Fibroblast of lung (primary cell): ENCODE measurements around the gene DNASE2B. TPM values are rescaled to one million over a fixed set of nuclear protein-coding genes. Genes with fewer than 3 reads are reported as not detected.

Experiments used
- DNase-seq, 2 donors: peaks; one replicate each; pipeline versions ENCODE4 v3.0.0 to v3.0.0-alpha.2; 2010; ENCODE audit warnings: low read depth in 2 of 2
- H2AFZ ChIP-seq: 2 replicates; pipeline ENCODE4 v1.5.1; 2012; ENCODE audit warnings: low read length, control low read depth, inconsistent platforms
- H3K27ac ChIP-seq: 2 replicates; pipeline ENCODE4 v1.5.1; 2011; ENCODE audit warnings: low read length, control low read depth; ENCODE audit not compliant: insufficient read depth
- H3K27me3 ChIP-seq: 2 replicates; pipeline ENCODE4 v1.5.1; 2011; ENCODE audit warnings: mild to moderate bottlenecking, low read length; ENCODE audit not compliant: control insufficient read depth, insufficient read depth
- H3K36me3 ChIP-seq: 2 replicates; pipeline ENCODE4 v1.5.1; 2011; ENCODE audit warnings: low read length; ENCODE audit not compliant: control insufficient read depth, insufficient read depth
- H3K4me1 ChIP-seq: 2 replicates; pipeline ENCODE4 v1.5.1; 2011; ENCODE audit warnings: low read length; ENCODE audit not compliant: control insufficient read depth, insufficient read depth; ENCODE audit errors: extremely low read depth
- H3K4me2 ChIP-seq: 2 replicates; pipeline ENCODE4 v1.5.1; 2011; ENCODE audit warnings: low read length, control low read depth; ENCODE audit not compliant: insufficient read depth; ENCODE audit errors: extremely low read depth
- H3K4me3 ChIP-seq, 4 experiments: fragments of 200-600 bp in 1 of 4; sonication (generic) in 1 of 4; replicated peaks in 1 of 4; 2 replicates each; pipeline ENCODE4 v1.5.1; 2011 to 2016; ENCODE audit warnings: low read length in 4 of 4, low read depth in 3 of 4, mild to moderate bottlenecking in 3 of 4, control low read depth in 2 of 4, inconsistent platforms in 1 of 4, mixed read lengths in 1 of 4; ENCODE audit not compliant: insufficient read depth in 1 of 4; ENCODE audit errors: control extremely low read depth in 1 of 4
- H3K79me2 ChIP-seq: 2 replicates; pipeline ENCODE4 v1.5.1; 2012; ENCODE audit warnings: mild to moderate bottlenecking, low read length, inconsistent platforms; ENCODE audit not compliant: control insufficient read depth, insufficient read depth
- H3K9ac ChIP-seq: 2 replicates; pipeline ENCODE4 v1.5.1; 2011; ENCODE audit warnings: mild to moderate bottlenecking, low read length, control low read depth; ENCODE audit not compliant: insufficient read depth
- H3K9me3 ChIP-seq: 2 replicates; pipeline ENCODE4 v1.5.1; 2012; ENCODE audit warnings: low read depth, low read length; ENCODE audit not compliant: control insufficient read depth, insufficient read depth
- H4K20me1 ChIP-seq: 2 replicates; pipeline ENCODE4 v1.5.1; 2011; ENCODE audit warnings: low read length; ENCODE audit not compliant: control insufficient read depth, insufficient read depth; ENCODE audit errors: extremely low read depth
- EZH2 ChIP-seq: IDR thresholded peaks from 2 replicates; pipeline ENCODE4 v1.5.1; 2012; ENCODE audit warnings: low read length, control low read depth, mild to moderate bottlenecking; ENCODE audit errors: missing control alignments
- polyA plus RNA-seq, 2 donors: library from polyadenylated mRNA; depleted of rRNA in 1 of 2; stranded (reverse) in 1 of 2; unstranded in 1 of 2; fragments of >200 nt; gene quantifications; 2 replicates each; pipeline ENCODE4 v1.2.1, GENCODE V29; 2011 to 2012; ENCODE audit warnings: missing spikeins in 1 of 2
- total RNA-seq: library from RNA; depleted of rRNA; stranded (reverse); fragments of >200 nt; gene quantifications from 2 replicates; pipeline ENCODE4 v1.2.1, GENCODE V29; 2014
- TF ChIP-seq, protein P1 (sequence below), 2 donors: IDR thresholded peaks in 1 of 2; conservative IDR thresholded peaks in 1 of 2; 1 replicate in 1 of 2; 2 replicates in 1 of 2; pipeline ENCODE4 v1.5.1; 2011 to 2012; ENCODE audit warnings: low read length in 2 of 2, control low read depth in 1 of 2, inconsistent platforms in 1 of 2, low read depth in 1 of 2, mild to moderate bottlenecking in 1 of 2

DNASE2B gene
- total and polyA plus RNA-seq, 2 donors (not counting 1 experiment from before 2014, with no cell fraction given), result not detected

- Histone ChIP-seq H3K4me1 (no peaks in the 10 kb centered on the region), H3K4me2 (no peak overlapping the region), H2AFZ (no peak overlapping the region), H4K20me1 (no peaks in the 10 kb centered on the region), H3K36me3 (no peaks in the 10 kb centered on the region), H3K79me2 (no peaks in the 10 kb centered on the region), H3K9me3 (no peaks in the 10 kb centered on the region), H3K4me3 (no peak overlapping the region), H3K27ac (no peak overlapping the region), H3K27me3 (no peaks in the 10 kb centered on the region), H3K9ac (no peak overlapping the region)
- TF ChIP-seq, protein P1, sequence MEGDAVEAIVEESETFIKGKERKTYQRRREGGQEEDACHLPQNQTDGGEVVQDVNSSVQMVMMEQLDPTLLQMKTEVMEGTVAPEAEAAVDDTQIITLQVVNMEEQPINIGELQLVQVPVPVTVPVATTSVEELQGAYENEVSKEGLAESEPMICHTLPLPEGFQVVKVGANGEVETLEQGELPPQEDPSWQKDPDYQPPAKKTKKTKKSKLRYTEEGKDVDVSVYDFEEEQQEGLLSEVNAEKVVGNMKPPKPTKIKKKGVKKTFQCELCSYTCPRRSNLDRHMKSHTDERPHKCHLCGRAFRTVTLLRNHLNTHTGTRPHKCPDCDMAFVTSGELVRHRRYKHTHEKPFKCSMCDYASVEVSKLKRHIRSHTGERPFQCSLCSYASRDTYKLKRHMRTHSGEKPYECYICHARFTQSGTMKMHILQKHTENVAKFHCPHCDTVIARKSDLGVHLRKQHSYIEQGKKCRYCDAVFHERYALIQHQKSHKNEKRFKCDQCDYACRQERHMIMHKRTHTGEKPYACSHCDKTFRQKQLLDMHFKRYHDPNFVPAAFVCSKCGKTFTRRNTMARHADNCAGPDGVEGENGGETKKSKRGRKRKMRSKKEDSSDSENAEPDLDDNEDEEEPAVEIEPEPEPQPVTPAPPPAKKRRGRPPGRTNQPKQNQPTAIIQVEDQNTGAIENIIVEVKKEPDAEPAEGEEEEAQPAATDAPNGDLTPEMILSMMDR (conservative IDR thresholded peaks at IDR 0.05 in 1 of 2, IDR thresholded peaks at IDR 0.05 in 1 of 2; ENCODE audit: low read depth in 1 of 2, low read length in 2 of 2), result no peak
- no peak for TF ChIP-seq EZH2
- peak in 1 of 2 donors; percentile 65 for DNase-seq
Measured at GRCh38 chr1:84427250-84428188, 29.2 kb downstream of the DNASE2B start.

DNA sequence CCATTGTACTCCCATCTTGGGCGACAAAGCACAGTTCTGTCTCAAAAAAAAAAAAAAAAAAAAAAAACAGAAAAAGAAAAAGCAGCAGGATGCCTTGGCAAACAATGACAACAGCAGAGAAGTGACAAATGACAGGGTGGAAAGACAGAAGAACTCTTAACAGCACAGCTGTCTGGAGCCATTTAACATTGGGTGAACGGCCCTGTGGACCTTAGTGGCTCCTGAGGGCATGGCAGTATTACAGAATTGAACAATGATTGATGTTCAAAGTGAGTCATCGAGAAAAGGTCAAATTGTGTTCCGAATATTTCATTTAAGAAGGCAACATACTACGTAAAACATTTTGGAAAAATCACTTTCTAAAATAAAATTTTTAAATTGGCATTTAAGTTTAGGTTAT, 30.0 kb downstream of the DNASE2B start:
- Histone ChIP-seq H3K9me3 (no peaks in the 10 kb centered on the region), H3K9ac (no peak overlapping the region), H4K20me1 (no peaks in the 10 kb centered on the region), H3K4me2 (no peak overlapping the region), H3K79me2 (no peaks in the 10 kb centered on the region), H3K4me3 (no peak overlapping the region), H3K27ac (no peak overlapping the region), H3K27me3 (no peaks in the 10 kb centered on the region), H3K36me3 (no peaks in the 10 kb centered on the region), H3K4me1 (no peaks in the 10 kb centered on the region), H2AFZ (no peak overlapping the region)
- TF ChIP-seq, protein P1 (conservative IDR thresholded peaks at IDR 0.05 in 1 of 2, IDR thresholded peaks at IDR 0.05 in 1 of 2; ENCODE audit: low read depth in 1 of 2, low read length in 2 of 2), result no peak
- no peak for TF ChIP-seq EZH2
- no peak for DNase-seq

- Histone ChIP-seq H3K4me3 (no peak overlapping the region), H3K9me3 (no peaks in the 10 kb centered on the region), H3K4me1 (no peaks in the 10 kb centered on the region), H3K36me3 (no peaks in the 10 kb centered on the region), H3K27me3 (no peaks in the 10 kb centered on the region), H3K4me2 (no peak overlapping the region), H3K27ac (no peak overlapping the region), H2AFZ (no peak overlapping the region), H3K79me2 (no peaks in the 10 kb centered on the region), H3K9ac (no peak overlapping the region), H4K20me1 (no peaks in the 10 kb centered on the region)
- DNase-seq, result no peak
- no peak for TF ChIP-seq EZH2
- TF ChIP-seq, protein P1 (conservative IDR thresholded peaks at IDR 0.05 in 1 of 2, IDR thresholded peaks at IDR 0.05 in 1 of 2; ENCODE audit: low read depth in 1 of 2, low read length in 2 of 2), result no peak
Measured at GRCh38 chr1:84429231-84429630, 30.9 kb downstream of the DNASE2B start.
